Left renal pelvis (tissue), 4 donors: ENCODE data around the gene AXIN1. TPM values are rescaled to one million over a fixed set of nuclear protein-coding genes. Genes with fewer than 3 reads are reported as not detected.

ENCODE experiments used
- DNase-seq, 4 donors: peaks; one replicate each; pipeline ENCODE4 v3.0.0-alpha.2; 2013; ENCODE audit warnings: low read depth in 4 of 4, low spot score in 3 of 4
- polyA plus RNA-seq, 4 donors: library from polyadenylated mRNA; unstranded; fragments of 120-200 nt; gene quantifications; one replicate each; pipeline ENCODE4 v1.2.1, GENCODE V29; 2013; ENCODE audit not compliant: insufficient read length in 4 of 4

Gene AXIN1
- polyA plus RNA-seq, 4 donors: 14.9 to 22.8 (median 15.8) TPM

DNA sequence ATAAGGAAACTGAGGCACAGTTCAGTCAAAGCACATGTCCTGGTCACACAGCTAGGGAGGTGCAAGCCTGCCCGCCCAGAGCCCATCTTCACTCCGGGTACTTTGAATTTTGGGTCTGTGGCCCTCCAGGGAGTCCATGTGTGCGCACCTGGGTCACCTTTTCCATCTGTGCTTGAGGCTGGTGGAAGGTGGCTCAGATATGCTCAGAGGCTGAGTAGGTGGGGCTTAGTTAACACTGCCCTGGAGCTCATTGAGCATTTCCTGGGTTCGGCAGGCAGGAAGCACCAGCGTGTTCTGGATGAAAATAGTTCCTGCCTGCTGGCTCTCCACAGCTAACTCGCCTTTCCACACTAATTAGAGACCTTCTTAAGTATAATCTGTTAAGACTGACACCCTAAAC is 98.7 kb downstream of the AXIN1 start:
- DNase-seq: no peak

DNA sequence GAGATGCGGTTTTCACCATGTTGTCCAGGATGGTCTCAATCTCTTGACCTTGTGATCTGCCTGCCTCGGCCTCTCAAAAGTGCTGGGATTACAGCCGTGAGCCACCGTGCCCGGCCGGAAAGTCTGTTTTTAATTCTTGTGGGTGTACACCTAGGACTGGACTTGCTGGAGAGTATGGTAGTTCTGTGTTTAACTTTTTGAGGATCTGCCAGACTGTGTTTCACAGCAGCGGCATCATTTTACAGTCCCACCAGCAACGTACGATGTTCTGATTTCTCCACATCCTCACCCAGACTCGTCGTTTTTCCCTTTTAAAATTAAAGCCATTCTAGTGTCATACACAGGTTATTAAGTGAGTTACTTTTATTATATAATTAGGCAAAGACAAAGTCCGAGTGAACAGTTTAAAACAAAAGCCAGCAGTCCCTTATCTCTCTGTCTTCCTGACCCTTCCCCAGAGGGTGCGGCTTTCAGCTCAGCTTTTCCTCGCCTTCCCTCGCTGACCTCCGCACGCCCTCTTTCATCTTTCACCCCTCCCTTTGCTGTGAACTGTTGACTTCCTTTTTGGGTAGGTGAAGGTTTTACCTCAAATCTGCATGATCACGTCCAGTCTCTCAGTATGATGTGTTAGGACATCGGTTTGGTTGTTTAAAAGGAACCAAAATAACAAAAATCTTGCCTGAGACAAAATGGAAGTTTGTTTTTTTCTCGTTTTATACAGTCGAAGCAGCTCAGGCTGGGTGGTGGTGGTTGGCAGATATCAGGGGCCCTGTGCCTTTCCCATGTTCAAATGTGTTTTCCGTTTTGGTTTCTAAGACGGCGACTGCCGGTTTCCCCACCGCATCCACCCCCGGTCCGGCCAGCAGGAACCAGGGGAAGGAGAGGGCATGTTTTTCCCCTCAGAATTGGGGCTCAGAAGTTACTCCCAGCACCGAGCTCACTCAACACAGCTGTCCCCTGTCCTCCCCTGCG is 99.9 kb downstream of the AXIN1 start:
- DNase-seq: no peak

- DNase-seq: no peak
These were observed 103.1 kb downstream of the AXIN1 start for GRCh38 chr16:249431-249830.

GRCh38 chr16:247027-247426 is 105.5 kb downstream of the AXIN1 start:
- no peak for DNase-seq

GRCh38 chr16:245105-245504 is 107.4 kb downstream of the AXIN1 start:
- DNase-seq: no peak

- DNase-seq: no peak
These were observed 109.2 kb downstream of the AXIN1 start for GRCh38 chr16:243348-243747.

DNA sequence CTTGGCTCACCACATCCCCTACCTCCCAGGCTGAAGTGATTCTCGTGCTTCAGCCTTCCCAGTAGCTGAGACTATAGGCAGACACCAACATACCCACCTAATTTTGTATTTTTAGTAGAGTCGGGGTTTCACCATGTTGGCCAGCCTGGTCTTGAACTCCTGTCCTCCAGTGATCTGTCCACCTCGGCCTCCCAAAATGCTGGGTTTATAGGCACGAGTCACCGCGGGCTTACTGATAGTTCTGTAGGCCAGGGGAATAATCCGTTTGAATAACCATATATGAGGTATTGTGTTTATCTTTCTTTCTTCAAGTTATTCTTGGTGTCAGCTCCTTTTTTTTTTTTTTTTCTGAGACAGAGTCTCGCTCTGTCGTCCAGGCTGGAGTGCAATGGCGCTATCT is 110.2 kb downstream of the AXIN1 start:
- no peak for DNase-seq

DNA sequence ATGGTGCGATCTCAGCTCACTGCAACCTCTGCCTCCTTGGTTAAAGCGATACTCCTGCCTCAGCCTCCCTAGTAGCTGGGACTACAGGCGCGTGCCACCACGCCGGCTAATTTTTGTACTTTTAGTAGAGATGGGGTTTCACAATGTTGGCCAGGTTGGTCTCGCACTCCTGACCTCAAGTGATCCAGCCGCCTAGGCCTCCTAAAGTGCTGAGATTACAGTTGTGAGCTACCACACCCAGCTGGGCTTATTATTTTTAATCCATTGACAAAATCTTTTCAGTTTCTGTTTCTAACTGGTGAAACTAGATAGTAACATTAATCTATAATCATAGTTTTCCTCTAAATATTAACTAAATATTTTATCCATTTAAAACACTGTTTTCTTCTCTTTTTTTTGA is 112.0 kb downstream of the AXIN1 start:
- no peak for DNase-seq

- no peak for DNase-seq
These were observed 112.6 kb downstream of the AXIN1 start for GRCh38 chr16:239948-240277.

Other genes with a start within 250 kb of the AXIN1 start
- 10 to 100 TPM; 28.3 to 36.3 (median 30.8) TPM for gene NPRL3, start 214.1 kb downstream of the AXIN1 start, polyA plus RNA-seq
- 1 to 10 TPM in 3 of 4 donors, under 1 TPM in 1; 0.74 to 9.7 (median 3.0) TPM for gene HBZ, start 200.1 kb downstream of the AXIN1 start, polyA plus RNA-seq
- gene HBM, start 186.7 kb downstream of the AXIN1 start, polyA plus RNA-seq: 10 to 100 TPM in 1 of 4 donors, 1 to 10 TPM in 3; 1.5 to 29.2 (median 3.6) TPM
- over 10,000 TPM in 1 of 4 donors, 1,000 to 10,000 TPM in 1, 100 to 1,000 TPM in 2; 628 to 18,307 (median 1,105) TPM for gene HBA2, start 179.8 kb downstream of the AXIN1 start, polyA plus RNA-seq
- gene HBA1, start 176.0 kb downstream of the AXIN1 start, polyA plus RNA-seq: over 10,000 TPM in 1 of 4 donors, 100 to 1,000 TPM in 3; 453 to 13,427 (median 759) TPM
- 1 to 10 TPM in 2 of 4 donors, under 1 TPM in 1, not detected in 1; 0.85 to 4.5 (median 1.1) TPM for gene HBQ1, start 172.3 kb downstream of the AXIN1 start, polyA plus RNA-seq
- 100 to 1,000 TPM in 3 of 4 donors, 10 to 100 TPM in 1; 96.7 to 167 (median 125) TPM for gene LUC7L, start 123.3 kb downstream of the AXIN1 start, polyA plus RNA-seq
- 10 to 100 TPM; 42.8 to 87.7 (median 73.3) TPM for gene FAM234A, start 117.9 kb downstream of the AXIN1 start, polyA plus RNA-seq
- 1 to 10 TPM in 3 of 4 donors, under 1 TPM in 1; 0.76 to 3.7 (median 2.4) TPM for gene RGS11, start 76.8 kb downstream of the AXIN1 start, polyA plus RNA-seq
- gene ARHGDIG, start 72.1 kb downstream of the AXIN1 start, polyA plus RNA-seq: 1 to 10 TPM; 1.2 to 4.6 (median 2.8) TPM
- 1 to 10 TPM in 2 of 4 donors, under 1 TPM in 2; 0.32 to 1.8 (median 0.84) TPM for gene PDIA2, start 69.6 kb downstream of the AXIN1 start, polyA plus RNA-seq
- gene MRPL28, start 17.8 kb upstream of the AXIN1 start, polyA plus RNA-seq: 10 to 100 TPM; 36.9 to 82.5 (median 65.4) TPM
- gene PGAP6, start 29.3 kb upstream of the AXIN1 start, polyA plus RNA-seq: 10 to 100 TPM; 21.6 to 64.8 (median 56.5) TPM
- gene NME4, start 44.5 kb upstream of the AXIN1 start, polyA plus RNA-seq: 100 to 1,000 TPM in 3 of 4 donors, 10 to 100 TPM in 1; 97.7 to 141 (median 104) TPM
- gene DECR2, start 49.2 kb upstream of the AXIN1 start, polyA plus RNA-seq: 10 to 100 TPM; 17.3 to 31.8 (median 22.7) TPM
- 100 to 1,000 TPM in 1 of 4 donors, 10 to 100 TPM in 3; 44.2 to 144 (median 76.4) TPM for gene RAB11FIP3, start 72.9 kb upstream of the AXIN1 start, polyA plus RNA-seq
- 10 to 100 TPM; 16.2 to 36.6 (median 23.5) TPM for gene CAPN15, start 175.0 kb upstream of the AXIN1 start, polyA plus RNA-seq
- gene PRR35, start 207.7 kb upstream of the AXIN1 start, polyA plus RNA-seq: 10 to 100 TPM in 1 of 4 donors, 1 to 10 TPM in 2, under 1 TPM in 1; 0.59 to 21.7 (median 8.6) TPM
- 10 to 100 TPM in 1 of 4 donors, 1 to 10 TPM in 3; 2.7 to 10.3 (median 5.8) TPM for gene NHLRC4, start 214.3 kb upstream of the AXIN1 start, polyA plus RNA-seq
- gene PIGQ, start 217.2 kb upstream of the AXIN1 start, polyA plus RNA-seq: 10 to 100 TPM; 28.0 to 89.7 (median 50.2) TPM
- gene RAB40C, start 237.3 kb upstream of the AXIN1 start, polyA plus RNA-seq: 10 to 100 TPM; 12.4 to 32.9 (median 16.1) TPM